ENCODE data around the gene TRMT112. TPM values are rescaled to one million over a fixed set of nuclear protein-coding genes. Genes with fewer than 3 reads are reported as not detected.
A peak's percentile ranks its signal among the peaks of the same experiment; 100 is the strongest.

Gene TRMT112
- total and polyA plus RNA-seq, 11 donors, result 80.0 to 186 (median 107) TPM

- peaks cover 3 to 47% (median 30%) of the 10 kb centered on the region in 12 donors for H3K4me1 ChIP-seq
- intact Hi-C loops (cut with DNase I), result loop anchor here in 4 of 10 donors (5.0 to 10.0 kb wide), 3 partner anchors 42 to 296 kb away; partner anchors contain the start of genes PRDX5 (in 3 of the 4) and TRMT112 (in 3 of the 4)
- H3K27me3 ChIP-seq, result no peaks in the 10 kb centered on the region
- H3K36me3 ChIP-seq, result peaks cover 0 to 38% (median 34%) of the 10 kb centered on the region in 9 donors
- no peaks in the 10 kb centered on the region for H3K9me3 ChIP-seq
- peak within 1 kb of the TSS; percentile 78 to 95 (median 92) for H3K27ac ChIP-seq
- DNase-seq (peak; percentile 73 to 85 (median 74)), ATAC-seq (peak; percentile 33 to 84 (median 78))
- 1 to 5% (median 2%) methylated on average over 13 to 70 of the region's 70 CpGs for WGBS, 4 donors
- peak within 1 kb of the TSS; percentile 68 to 94 (median 84) for H3K4me3 ChIP-seq
- TF ChIP-seq POLR2A (IDR thresholded peaks at IDR 0.05) (peak in 1 of 2 donors; percentile 72), CTCF (IDR thresholded peaks at IDR 0.05) (peak in 1 of 12 donors; percentile 19)
These were observed 41.8 kb upstream of the TRMT112 start, which contains the start of gene RPS6KA4 for GRCh38 chr11:64358907-64359711. TSS of gene RPS6KA4 (plus strand) at chr11:64359162. CDS start at chr11:64359236, 74 bp downstream.

GRCh38 chr11:64358536-64358906 lies 41.2 kb upstream of the TRMT112 start:
- Histone ChIP-seq H3K4me3 (peak overlapping the region; percentile 68 to 94 (median 84)), H3K27me3 (no peaks in the 10 kb centered on the region), H3K27ac (peak overlapping the region; percentile 78 to 95 (median 92)), H3K9me3 (no peaks in the 10 kb centered on the region), H3K4me1 (peaks cover 3 to 47% (median 30%) of the 10 kb centered on the region in 12 donors), H3K36me3 (peaks cover 0 to 34% (median 28%) of the 10 kb centered on the region in 9 donors)
- TF ChIP-seq CTCF (IDR thresholded peaks at IDR 0.05) (no peak), POLR2A (IDR thresholded peaks at IDR 0.05) (no peak)
- intact Hi-C loops (cut with DNase I), result loop anchor here in 4 of 10 donors (5.0 to 10.0 kb wide), 3 partner anchors 41 to 296 kb away; partner anchors contain the start of genes PRDX5 (in 3 of the 4) and TRMT112 (in 3 of the 4)
- WGBS, 4 donors, result 13 to 21% (median 17%) methylated on average over 3 to 7 of the region's 7 CpGs
- DNase-seq, result no peak
- ATAC-seq, result peak in 3 of 4 donors; percentile 1 to 8 (median 6)

- TF ChIP-seq CTCF (IDR thresholded peaks at IDR 0.05) (no peak), POLR2A (IDR thresholded peaks at IDR 0.05) (no peak)
- H3K36me3 ChIP-seq, result peaks cover 0 to 31% (median 23%) of the 10 kb centered on the region in 9 donors
- 64 to 78% (median 68%) methylated on average over 12 to 13 of the region's 13 CpGs for WGBS, 4 donors
These were observed 40.7 kb upstream of the TRMT112 start for GRCh38 chr11:64357904-64358535.

More at GRCh38 chr11:64357904-64358535, 40.7 kb upstream of the TRMT112 start:
- no peaks in the 10 kb centered on the region for H3K9me3 ChIP-seq
- H3K27ac ChIP-seq, result peak overlapping the region; percentile 78 to 95 (median 92)
- peak in 1 of 5 donors; percentile 33 for DNase-seq
- no peaks in the 10 kb centered on the region for H3K27me3 ChIP-seq
- H3K4me1 ChIP-seq, result peaks cover 3 to 47% (median 30%) of the 10 kb centered on the region in 12 donors
- no peak for ATAC-seq
- intact Hi-C loops (cut with DNase I), result loop anchor here in 4 of 10 donors (5.0 to 10.0 kb wide), 3 partner anchors 41 to 297 kb away; partner anchors contain the start of genes PRDX5 (in 3 of the 4) and TRMT112 (in 3 of the 4)
- peak overlapping the region in 11 of 12 donors; percentile 68 to 94 (median 85) for H3K4me3 ChIP-seq
